HEK293 (cell line): ENCODE measurements around the gene PDLIM5.
"Not testable (repeated sequence)": the region's sequence is repeated elsewhere in the genome, so short reads cannot be mapped to it uniquely, and the experiment has no call there.

Experiments
- CTCF ChIA-PET: fragments of 350-600 bp; formaldehyde crosslinking; extraction: SDS; loops from one replicate; lab custom pipeline; 2021; ENCODE audit warnings: antibody characterized with exemption; lab: Yijun Ruan, JAX
- POLR2A ChIA-PET: fragments of 300-600 bp; formaldehyde crosslinking; extraction: SDS; loops from one replicate; lab custom pipeline; 2020; ENCODE audit warnings: antibody characterized with exemption, inconsistent platforms; lab: Yijun Ruan, JAX
- H3K27ac ChIP-seq: fragments of 200-500 bp; sonication (Bioruptor generic); 2 replicates; pipeline ENCODE4 v1.5.1; 2014; ENCODE audit warnings: low read depth, low read length, control low read depth, inconsistent platforms; ENCODE audit errors: extremely low read depth
- H3K36me3 ChIP-seq, 2 experiments: fragments of 200-500 bp in 1 of 2; sonication (Bioruptor generic) in 1 of 2; 1 replicate in 1 of 2; 2 replicates in 1 of 2; pipeline ENCODE4 v1.5.1; 2014 to 2017; ENCODE audit warnings: inconsistent platforms in 2 of 2, low read length in 2 of 2; ENCODE audit not compliant: control insufficient read depth in 2 of 2, insufficient read depth in 1 of 2
- H3K4me1 ChIP-seq: fragments of 200-500 bp; sonication (Bioruptor generic); 2 replicates; pipeline ENCODE4 v1.5.1; 2014; ENCODE audit warnings: mild to moderate bottlenecking, low read length, inconsistent platforms; ENCODE audit not compliant: control insufficient read depth, insufficient read depth
- H3K4me3 ChIP-seq: 2 replicates; pipeline ENCODE4 v1.5.1; 2011; ENCODE audit warnings: low read depth, mild to moderate bottlenecking, control low read depth, low read length, moderate library complexity
- H3K9me3 ChIP-seq: fragments of 200-500 bp; sonication (Bioruptor generic); 2 replicates; pipeline ENCODE4 v1.5.1; 2014; ENCODE audit warnings: low read depth, low read length, inconsistent platforms; ENCODE audit not compliant: control insufficient read depth, insufficient read depth
- HOXC10 ChIP-seq: sonication (generic); formaldehyde crosslinking; IDR thresholded peaks from 2 replicates; pipeline ENCODE4 v1.8.1; 2023; ENCODE audit warnings: mild to moderate bottlenecking, missing genetic modification reagents
- KLF17 ChIP-seq: fragments of 450-650 bp; formaldehyde crosslinking; IDR thresholded peaks from 2 replicates; pipeline ENCODE4 v1.5.1; 2016; ENCODE audit warnings: missing biosample characterization, missing genetic modification characterization
- PBX3 ChIP-seq: sonication (generic); formaldehyde crosslinking; IDR thresholded peaks from 2 replicates; pipeline ENCODE4 v1.8.1; 2022; ENCODE audit warnings: mild to moderate bottlenecking, moderate library complexity, missing genetic modification reagents
- PRDM6 ChIP-seq: fragments of 450-650 bp; formaldehyde crosslinking; IDR thresholded peaks from 2 replicates; pipeline ENCODE4 v1.5.1; 2017; ENCODE audit warnings: missing biosample characterization, missing genetic modification characterization
- SETDB1 ChIP-seq: IDR thresholded peaks from one replicate; pipeline ENCODE4 v1.6.1; 2017; ENCODE audit warnings: mild to moderate bottlenecking, low read length, moderate library complexity, mixed read lengths; ENCODE audit not compliant: insufficient read length
- WT1 ChIP-seq: fragments of 450-650 bp; formaldehyde crosslinking; IDR thresholded peaks from 2 replicates; pipeline ENCODE4 v1.5.1; 2016; ENCODE audit warnings: missing biosample characterization, missing genetic modification characterization
- ZBTB17 ChIP-seq: fragments of 450-650 bp; formaldehyde crosslinking; IDR thresholded peaks from 2 replicates; pipeline ENCODE4 v1.5.1; 2016; ENCODE audit warnings: missing biosample characterization, missing genetic modification characterization
- ZBTB20 ChIP-seq: fragments of 450-650 bp; formaldehyde crosslinking; IDR thresholded peaks from 2 replicates; pipeline ENCODE4 v1.5.1; 2016; ENCODE audit warnings: missing biosample characterization, missing genetic modification characterization
- ZBTB8A ChIP-seq: fragments of 450-650 bp; formaldehyde crosslinking; IDR thresholded peaks from 2 replicates; pipeline ENCODE4 v1.5.1; 2016; ENCODE audit warnings: missing biosample characterization, missing genetic modification characterization
- ZNF10 ChIP-seq: fragments of 450-650 bp; formaldehyde crosslinking; IDR thresholded peaks from 2 replicates; pipeline ENCODE4 v1.5.1; 2017; ENCODE audit warnings: missing biosample characterization, missing genetic modification characterization
- ZNF112 ChIP-seq: fragments of 450-650 bp; formaldehyde crosslinking; IDR thresholded peaks from 2 replicates; pipeline ENCODE4 v1.5.0; 2017; ENCODE audit warnings: missing biosample characterization, missing genetic modification characterization
- ZNF174 ChIP-seq: fragments of 450-650 bp; formaldehyde crosslinking; IDR thresholded peaks from 2 replicates; pipeline ENCODE4 v1.5.0; 2017; ENCODE audit warnings: missing biosample characterization, mild to moderate bottlenecking, missing genetic modification characterization
- ZNF239 ChIP-seq: fragments of 450-650 bp; formaldehyde crosslinking; IDR thresholded peaks from 2 replicates; pipeline ENCODE4 v1.5.1; 2016; ENCODE audit warnings: missing biosample characterization, missing genetic modification characterization
- ZNF366 ChIP-seq: fragments of 450-650 bp; formaldehyde crosslinking; conservative IDR thresholded peaks from 2 replicates; pipeline ENCODE4 v1.5.1; 2016; ENCODE audit warnings: missing biosample characterization, missing genetic modification characterization
- ZNF416 ChIP-seq: fragments of 450-650 bp; formaldehyde crosslinking; IDR thresholded peaks from 2 replicates; pipeline ENCODE4 v1.5.1; 2016; ENCODE audit warnings: missing biosample characterization, missing genetic modification characterization
- ZNF426 ChIP-seq: fragments of 450-650 bp; formaldehyde crosslinking; IDR thresholded peaks from 2 replicates; pipeline ENCODE4 v1.5.1; 2017; ENCODE audit warnings: missing biosample characterization, missing genetic modification characterization, mild to moderate bottlenecking, inconsistent platforms, moderate library complexity
- ZNF626 ChIP-seq: fragments of 450-650 bp; sonication (Bioruptor Pico); formaldehyde crosslinking; IDR thresholded peaks from 2 replicates; pipeline ENCODE4 v1.5.1; 2018; ENCODE audit warnings: missing biosample characterization, missing genetic modification characterization, inconsistent platforms
- ZNF660 ChIP-seq: fragments of 450-650 bp; IDR thresholded peaks from 2 replicates; pipeline ENCODE4 v1.5.1; 2018; ENCODE audit warnings: missing biosample characterization, mild to moderate bottlenecking, missing genetic modification characterization
- ZNF670 ChIP-seq: fragments of 450-650 bp; formaldehyde crosslinking; IDR thresholded peaks from 2 replicates; pipeline ENCODE4 v1.5.1; 2016; ENCODE audit warnings: missing biosample characterization, missing genetic modification characterization, low read depth
- ZNF768 ChIP-seq: fragments of 450-650 bp; formaldehyde crosslinking; IDR thresholded peaks from 2 replicates; pipeline ENCODE4 v1.5.1; 2018; ENCODE audit warnings: missing biosample characterization, mild to moderate bottlenecking, missing genetic modification characterization
- ZSCAN23 ChIP-seq: fragments of 450-650 bp; formaldehyde crosslinking; IDR thresholded peaks from 2 replicates; pipeline ENCODE4 v1.5.1; 2016; ENCODE audit warnings: missing biosample characterization, missing genetic modification characterization
- ZSCAN4 ChIP-seq: fragments of 450-650 bp; formaldehyde crosslinking; IDR thresholded peaks from 2 replicates; pipeline ENCODE4 v1.5.1; 2017; ENCODE audit warnings: missing biosample characterization, missing genetic modification characterization

Gene PDLIM5

GRCh38 chr4:94470782-94471181 is 19.0 kb downstream of the PDLIM5 start:
- not testable (repeated sequence) for H3K27ac ChIP-seq
- TF ChIP-seq SETDB1: peak; percentile 87
- TF ChIP-seq, all 188 proteins: peak for 1; not testable (repeated sequence) for 187
- CTCF ChIA-PET: interaction anchor here (1.1 kb wide), 1 partner anchor 64 kb away, joined by 4 read pairs; no protein-coding TSS in a partner anchor
- POLR2A ChIA-PET, H3K4me1 ChIP-seq, H3K9me3 ChIP-seq, H3K4me3 ChIP-seq, H3K36me3 ChIP-seq: not testable (repeated sequence)

GRCh38 chr4:94472056-94472826 is 20.5 kb downstream of the PDLIM5 start:
- Histone ChIP-seq H3K4me3 (no peak overlapping the region), H3K4me1 (no peaks in the 10 kb centered on the region), H3K9me3 (no peaks in the 10 kb centered on the region), H3K36me3 (no peaks in the 10 kb centered on the region), H3K27ac (no peak overlapping the region)
- POLR2A ChIA-PET: no interaction called here
- CTCF ChIA-PET: no interaction called here
- TF ChIP-seq ZNF10 (tag by site-specific recombination) (no peak), PRDM6 (tag by site-specific recombination) (peak; percentile 42; the same call in 1 of the 2 replicates), ZSCAN4 (tag by site-specific recombination) (peak; percentile 28; the same call in 1 of the 2 replicates), ZBTB17 (tag by site-specific recombination) (no peak)

GRCh38 chr4:94475050-94475449 is 23.3 kb downstream of the PDLIM5 start:
- no peaks in the 10 kb centered on the region for H3K9me3 ChIP-seq
- H3K27ac ChIP-seq: no peak overlapping the region
- ChIA-PET CTCF (no interaction called here), POLR2A (no interaction called here)
- no peak overlapping the region for H3K4me3 ChIP-seq
- H3K4me1 ChIP-seq: no peaks in the 10 kb centered on the region
- TF ChIP-seq PBX3 (CRISPR knock-in tag) (no peak), ZNF626 (tag by site-specific recombination) (no peak), ZNF174 (no peak), ZBTB20 (tag by site-specific recombination) (no peak), PRDM6 (tag by site-specific recombination) (peak; percentile 29; the same call in 1 of the 2 replicates), ZNF426 (no peak)
- H3K36me3 ChIP-seq: no peaks in the 10 kb centered on the region

- Histone ChIP-seq H3K27ac (no peak overlapping the region), H3K4me3 (no peak overlapping the region), H3K9me3 (no peaks in the 10 kb centered on the region), H3K36me3 (no peaks in the 10 kb centered on the region), H3K4me1 (no peaks in the 10 kb centered on the region)
- POLR2A ChIA-PET: no interaction called here
- CTCF ChIA-PET: no interaction called here
- TF ChIP-seq ZNF366 (tag by site-specific recombination) (no peak), ZNF660 (tag by site-specific recombination) (no peak), ZNF112 (tag by site-specific recombination) (no peak), ZSCAN23 (tag by site-specific recombination) (no peak), ZNF416 (tag by site-specific recombination) (no peak), ZNF239 (tag by site-specific recombination) (no peak), ZBTB8A (tag by site-specific recombination) (no peak), HOXC10 (no peak), ZNF670 (tag by site-specific recombination) (no peak), WT1 (no peak), ZNF768 (no peak), KLF17 (tag by site-specific recombination) (no peak)
These were observed 24.1 kb downstream of the PDLIM5 start for GRCh38 chr4:94475794-94476193.
